WI38 (cell line): ENCODE measurements around the gene C10orf71.

Source experiments
- H3K4me3 ChIP-seq: 2 replicates; pipeline ENCODE4 v1.5.1; 2011; ENCODE audit warnings: low read depth, mild to moderate bottlenecking, control low read depth, low read length
- TF ChIP-seq, protein P1 (sequence below): IDR thresholded peaks from 2 replicates; pipeline ENCODE4 v1.5.1; 2012; ENCODE audit warnings: low read depth, mild to moderate bottlenecking, control low read depth, low read length

C10orf71 gene

DNA sequence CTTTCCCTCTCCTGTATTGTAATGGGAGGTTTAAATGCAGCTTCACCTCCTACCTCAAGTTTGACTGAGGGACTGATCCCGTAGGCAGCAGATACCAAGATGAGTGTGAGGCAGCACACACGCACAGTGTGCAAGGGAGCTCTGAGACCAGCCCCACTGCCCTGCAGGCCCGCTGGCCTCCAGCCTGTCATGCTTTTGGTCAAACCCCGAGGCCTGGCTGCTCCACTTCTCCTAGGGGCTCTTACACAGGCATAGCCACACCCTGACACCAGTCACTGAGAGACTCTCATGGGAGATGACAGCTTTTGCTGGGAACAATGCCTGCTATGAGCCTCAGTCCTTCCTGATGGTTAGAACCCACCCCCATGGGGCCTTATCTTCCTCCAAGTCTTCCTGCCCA lies 69.3 kb downstream of the C10orf71 start:
- TF ChIP-seq, protein P1, sequence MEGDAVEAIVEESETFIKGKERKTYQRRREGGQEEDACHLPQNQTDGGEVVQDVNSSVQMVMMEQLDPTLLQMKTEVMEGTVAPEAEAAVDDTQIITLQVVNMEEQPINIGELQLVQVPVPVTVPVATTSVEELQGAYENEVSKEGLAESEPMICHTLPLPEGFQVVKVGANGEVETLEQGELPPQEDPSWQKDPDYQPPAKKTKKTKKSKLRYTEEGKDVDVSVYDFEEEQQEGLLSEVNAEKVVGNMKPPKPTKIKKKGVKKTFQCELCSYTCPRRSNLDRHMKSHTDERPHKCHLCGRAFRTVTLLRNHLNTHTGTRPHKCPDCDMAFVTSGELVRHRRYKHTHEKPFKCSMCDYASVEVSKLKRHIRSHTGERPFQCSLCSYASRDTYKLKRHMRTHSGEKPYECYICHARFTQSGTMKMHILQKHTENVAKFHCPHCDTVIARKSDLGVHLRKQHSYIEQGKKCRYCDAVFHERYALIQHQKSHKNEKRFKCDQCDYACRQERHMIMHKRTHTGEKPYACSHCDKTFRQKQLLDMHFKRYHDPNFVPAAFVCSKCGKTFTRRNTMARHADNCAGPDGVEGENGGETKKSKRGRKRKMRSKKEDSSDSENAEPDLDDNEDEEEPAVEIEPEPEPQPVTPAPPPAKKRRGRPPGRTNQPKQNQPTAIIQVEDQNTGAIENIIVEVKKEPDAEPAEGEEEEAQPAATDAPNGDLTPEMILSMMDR = no peak
- H3K4me3 ChIP-seq = no peak overlapping the region

DNA sequence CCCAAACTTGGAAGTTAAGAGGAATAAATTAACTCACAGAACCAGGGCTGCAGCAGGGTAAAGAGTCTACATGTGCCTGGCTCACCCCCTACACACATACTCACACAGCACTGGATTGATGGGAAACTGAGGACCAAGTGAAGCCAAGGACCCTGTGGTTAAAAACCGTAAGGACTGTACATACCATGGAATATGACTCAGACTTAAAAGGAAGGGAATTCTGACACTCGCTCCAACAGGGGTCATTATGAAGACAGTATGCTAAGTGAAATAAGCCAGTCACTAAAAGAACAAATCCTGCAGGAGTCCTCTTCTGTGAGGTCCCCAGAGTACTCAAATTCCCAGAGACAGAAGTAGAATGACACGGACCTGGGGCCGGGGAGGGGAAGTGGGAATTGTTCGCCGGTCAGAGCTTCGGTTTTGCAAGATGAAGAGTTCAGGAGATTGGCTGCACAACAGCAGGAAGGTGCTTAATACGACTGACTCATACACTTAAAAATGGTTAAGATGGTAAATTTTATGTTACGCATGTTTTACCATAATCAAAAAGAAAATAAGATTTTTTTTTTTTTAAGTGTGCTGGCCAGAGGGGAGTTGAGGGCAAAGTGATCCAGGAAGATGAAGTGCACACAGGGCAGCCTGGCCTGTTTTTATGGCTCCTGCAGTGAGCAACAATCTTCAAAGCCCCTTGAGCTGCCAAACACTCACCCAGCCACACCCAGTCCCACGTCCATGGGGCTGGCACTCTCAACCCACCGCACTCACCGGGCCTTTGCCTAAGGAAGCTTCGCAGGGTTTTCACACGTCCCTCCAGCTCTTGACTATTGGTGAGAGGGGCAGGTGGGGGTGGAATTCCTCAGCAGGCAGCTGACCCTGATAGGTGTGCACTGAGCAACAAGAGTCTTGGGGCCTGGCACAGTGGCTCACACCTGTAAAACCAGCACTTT lies 70.5 kb downstream of the C10orf71 start:
- TF ChIP-seq, protein P1 = no peak
- H3K4me3 ChIP-seq = no peak overlapping the region

- TF ChIP-seq, protein P1 = no peak
- H3K4me3 ChIP-seq = no peak overlapping the region
Measured at GRCh38 chr10:49370326-49371100, 71.5 kb downstream of the C10orf71 start.

DNA sequence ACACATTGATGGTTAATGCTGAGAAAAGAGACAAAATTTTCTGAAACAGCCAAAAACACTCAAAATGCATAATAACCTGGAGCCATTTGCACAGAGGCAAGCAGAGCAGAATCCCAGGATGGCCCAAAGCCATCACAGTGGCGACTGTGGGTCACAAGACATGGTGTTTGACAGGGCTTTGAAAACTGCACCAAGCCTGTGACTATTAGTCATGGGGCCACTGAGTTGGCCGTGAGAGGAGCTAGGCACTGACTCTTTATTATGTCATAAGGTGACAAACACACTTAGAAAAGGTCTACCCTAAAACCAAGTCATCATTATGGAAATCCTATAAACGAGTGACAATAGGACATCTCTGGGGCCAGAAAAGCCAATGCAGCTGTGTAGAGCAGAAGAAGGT lies 73.0 kb downstream of the C10orf71 start:
- TF ChIP-seq, protein P1 = no peak
- H3K4me3 ChIP-seq = no peak overlapping the region

DNA sequence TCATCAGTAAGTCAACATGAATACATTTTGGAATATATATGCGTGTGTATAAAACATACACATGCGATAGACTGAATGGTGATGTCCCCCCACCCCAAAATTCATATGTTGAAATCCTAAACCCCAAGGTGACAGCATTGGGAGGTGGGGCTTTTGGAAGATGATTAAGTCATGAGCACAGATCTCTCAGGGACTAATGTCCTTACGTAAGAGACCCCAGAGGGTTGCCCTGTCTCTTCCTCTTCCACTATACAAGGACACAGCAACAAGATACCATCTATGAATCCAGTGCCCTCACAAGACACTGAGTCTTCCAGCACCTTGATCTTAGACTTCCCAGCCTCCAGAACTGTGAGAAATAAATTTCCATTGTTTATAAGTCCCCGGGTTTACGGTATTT lies 74.4 kb downstream of the C10orf71 start:
- TF ChIP-seq, protein P1 = no peak
- no peak overlapping the region for H3K4me3 ChIP-seq

DNA sequence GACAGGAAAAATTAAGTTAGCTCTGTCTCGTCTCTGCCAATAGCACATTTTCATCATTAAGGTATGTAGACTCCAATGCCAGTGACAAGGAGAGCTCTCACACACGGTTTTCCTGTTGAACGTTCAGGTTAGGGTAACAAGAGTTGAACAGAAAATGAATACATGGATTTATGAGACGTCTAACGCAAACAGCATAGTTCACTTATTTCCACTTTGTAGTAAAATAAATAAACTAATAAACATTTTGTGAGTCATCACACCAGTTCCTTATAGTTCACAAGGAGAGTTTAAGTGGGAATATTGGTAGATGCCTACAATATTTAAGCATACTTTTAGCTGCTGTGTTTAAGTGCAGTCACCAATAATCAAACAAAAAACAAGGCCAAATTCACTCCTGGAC lies 75.8 kb downstream of the C10orf71 start:
- TF ChIP-seq, protein P1 = no peak
- H3K4me3 ChIP-seq = no peak overlapping the region

- TF ChIP-seq, protein P1 = no peak
Measured at GRCh38 chr10:49375611-49376010, 76.6 kb downstream of the C10orf71 start.

More at GRCh38 chr10:49375611-49376010, 76.6 kb downstream of the C10orf71 start:
- H3K4me3 ChIP-seq = no peak overlapping the region
